DMS153 (cell line): ENCODE results near the gene PPP2R5C.

Experiments
- DNase-seq: peaks from one replicate; lab custom pipeline; 2025; lab: John Stamatoyannopoulos, UW

Gene PPP2R5C

GRCh38 chr14:101865288-101865687, 103.8 kb downstream of the PPP2R5C start:
- no peak for DNase-seq

- DNase-seq = no peak
These were observed 106.3 kb downstream of the PPP2R5C start for GRCh38 chr14:101867854-101868253.

GRCh38 chr14:101869217-101869616, 107.7 kb downstream of the PPP2R5C start:
- DNase-seq = no peak

DNA sequence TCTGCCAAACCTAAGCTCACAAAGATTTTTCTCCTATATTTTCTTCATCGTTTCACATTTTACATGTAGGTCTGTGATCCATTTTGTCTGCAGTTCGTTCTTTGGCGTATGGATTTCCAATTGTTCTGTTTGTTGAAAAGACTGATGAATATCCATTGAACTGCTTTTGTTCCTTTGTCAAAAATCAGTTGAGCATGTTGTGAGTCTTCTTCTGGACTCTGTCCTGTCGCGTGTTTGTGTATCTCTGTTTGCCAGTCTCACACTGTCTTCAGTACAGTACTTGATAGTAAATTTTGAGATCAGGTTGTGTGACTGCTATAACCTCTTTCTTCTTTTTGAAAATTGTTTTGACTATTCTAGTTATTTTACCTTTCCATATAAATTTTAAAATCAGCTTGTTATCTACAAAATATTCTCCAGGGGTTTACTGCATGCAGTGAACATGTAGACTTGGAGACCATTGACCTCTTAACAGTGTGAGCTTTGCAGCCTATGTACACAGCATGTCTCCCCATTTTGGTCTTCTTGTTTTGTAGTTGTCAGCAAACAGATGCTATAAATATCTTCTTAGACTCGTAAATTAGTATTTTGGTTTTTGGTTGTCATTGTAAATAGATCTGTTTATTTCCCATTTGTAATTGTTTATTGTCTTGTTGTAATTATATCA, 108.9 kb downstream of the PPP2R5C start:
- DNase-seq = no peak

DNA sequence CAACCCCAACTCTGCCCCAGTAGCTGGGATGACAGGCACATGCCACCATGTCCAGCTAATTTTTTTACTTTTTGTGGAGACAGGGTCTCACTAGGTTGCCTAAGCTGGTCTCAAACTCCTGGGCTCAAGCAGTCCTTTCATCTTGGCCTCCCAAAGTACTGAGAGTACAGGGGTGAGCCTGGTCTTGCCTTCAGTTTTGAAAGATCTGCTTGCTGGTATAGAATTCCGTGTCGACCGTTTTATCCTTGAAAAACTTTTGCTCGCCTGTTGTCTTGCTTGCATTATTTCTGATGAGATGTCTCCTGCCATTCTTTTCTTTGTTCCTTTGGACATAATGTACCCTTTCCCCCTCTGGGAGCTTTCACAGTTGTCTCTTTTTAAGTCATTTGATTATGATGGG, 110.8 kb downstream of the PPP2R5C start:
- DNase-seq = no peak

DNA sequence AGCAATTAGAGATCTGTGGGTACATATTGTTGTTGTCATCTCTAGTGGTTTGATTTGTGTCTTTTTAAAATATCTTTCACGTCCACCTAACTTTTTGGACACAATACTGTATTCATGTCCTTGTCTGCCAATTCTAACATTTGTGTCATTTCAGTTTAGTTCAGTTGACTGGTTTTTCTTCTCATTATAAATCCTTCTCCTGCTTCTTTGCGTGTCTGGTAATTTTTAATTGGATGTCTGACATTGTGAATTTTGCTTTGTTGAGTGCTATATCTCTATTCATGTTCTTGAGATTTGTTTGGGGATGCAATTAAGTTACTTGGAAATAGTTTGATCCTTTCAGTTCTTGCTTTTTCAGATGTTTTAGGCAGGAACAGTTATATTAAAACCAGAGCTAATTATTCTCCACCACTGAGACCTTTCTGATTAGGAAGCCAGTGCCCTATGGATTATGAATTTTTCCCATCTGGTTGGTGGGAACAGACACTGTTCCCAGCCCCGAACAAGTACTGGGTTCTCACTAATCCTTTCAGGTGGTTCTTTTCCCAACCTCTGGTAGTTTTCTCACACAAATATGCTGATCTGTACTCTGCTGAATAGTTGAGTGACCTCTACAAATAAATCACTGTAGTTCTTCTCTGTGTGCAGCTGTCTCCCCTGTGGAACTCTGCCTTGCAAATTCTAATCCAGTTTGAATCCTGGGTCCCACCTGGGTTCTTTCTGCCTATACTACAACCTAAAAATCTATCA, 111.7 kb downstream of the PPP2R5C start:
- DNase-seq = no peak

DNA sequence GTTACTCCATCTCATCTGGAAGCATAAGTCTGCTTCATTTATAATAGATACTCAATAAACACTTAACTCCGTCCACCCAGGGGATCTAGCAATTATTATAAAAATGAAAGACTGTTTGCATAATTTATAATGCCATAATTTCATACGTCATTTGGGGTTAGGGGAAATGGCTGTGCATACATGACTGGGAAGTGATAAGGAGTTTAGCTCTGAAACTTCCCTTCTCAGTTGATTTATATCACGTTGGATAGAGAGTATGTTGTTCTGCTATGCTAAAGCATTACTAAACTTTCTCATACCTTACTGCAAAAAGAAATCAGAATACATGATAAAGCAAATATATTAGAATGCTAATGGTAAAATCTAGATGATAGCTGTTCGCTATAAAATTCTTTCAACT, 112.5 kb downstream of the PPP2R5C start:
- DNase-seq = no peak

- no peak for DNase-seq
These were observed 113.7 kb downstream of the PPP2R5C start for GRCh38 chr14:101875041-101875726.

- no peak for DNase-seq
These were observed 114.4 kb downstream of the PPP2R5C start for GRCh38 chr14:101875727-101876554.

GRCh38 chr14:101876555-101876938, 115.0 kb downstream of the PPP2R5C start:
- no peak for DNase-seq

DNA sequence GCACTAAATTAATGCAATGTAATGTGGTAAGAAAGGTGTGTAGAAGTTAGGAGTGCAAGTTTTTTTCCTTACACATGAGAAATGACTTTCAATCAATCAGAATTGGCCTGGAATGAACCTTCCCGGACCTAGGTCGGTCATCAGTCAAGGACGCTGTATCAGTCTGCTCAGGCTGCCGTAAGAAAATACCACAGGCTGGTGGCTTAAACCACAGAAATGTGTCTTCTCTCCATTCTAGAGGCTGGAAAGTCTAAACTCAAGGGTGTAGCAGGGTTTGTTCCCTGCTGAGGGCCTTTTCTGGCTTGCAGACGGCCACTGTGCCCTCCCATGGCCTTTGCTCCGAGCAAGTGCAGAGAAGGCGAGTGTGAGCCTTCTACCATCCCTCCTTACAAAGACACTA, 116.3 kb downstream of the PPP2R5C start:
- no peak for DNase-seq

DNA sequence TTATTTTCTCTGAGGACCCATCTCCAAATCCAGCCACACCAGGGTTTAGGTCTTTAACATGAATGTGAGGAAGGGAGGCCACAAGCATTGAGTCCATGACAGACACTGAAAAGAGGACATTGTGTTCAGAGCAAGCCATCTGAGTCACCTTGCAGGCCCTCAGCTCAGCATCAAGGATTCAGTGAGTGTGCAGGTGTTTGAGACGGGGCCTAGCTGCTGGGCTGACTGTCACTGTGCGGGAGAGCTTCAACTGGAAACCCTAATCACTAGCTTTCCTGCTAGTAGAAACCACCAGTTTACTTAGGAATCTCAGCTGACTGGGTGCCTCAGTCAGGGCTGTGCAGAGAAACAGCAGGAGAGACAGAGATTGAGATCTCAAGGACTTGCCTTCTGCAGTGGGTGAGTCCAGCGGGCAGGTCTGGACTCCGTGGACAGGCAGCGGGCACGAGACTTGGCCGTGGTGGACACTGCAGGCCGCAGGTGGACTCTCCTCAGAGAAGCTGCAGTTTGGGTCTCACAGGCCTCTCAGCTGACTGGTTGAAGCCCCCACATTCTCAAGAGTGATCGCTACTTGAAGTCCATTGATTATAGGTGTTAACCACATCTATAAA, 116.8 kb downstream of the PPP2R5C start:
- no peak for DNase-seq

GRCh38 chr14:101878822-101879528, 117.5 kb downstream of the PPP2R5C start:
- DNase-seq = no peak

- DNase-seq = no peak
These were observed 118.2 kb downstream of the PPP2R5C start for GRCh38 chr14:101879529-101880336.

DNA sequence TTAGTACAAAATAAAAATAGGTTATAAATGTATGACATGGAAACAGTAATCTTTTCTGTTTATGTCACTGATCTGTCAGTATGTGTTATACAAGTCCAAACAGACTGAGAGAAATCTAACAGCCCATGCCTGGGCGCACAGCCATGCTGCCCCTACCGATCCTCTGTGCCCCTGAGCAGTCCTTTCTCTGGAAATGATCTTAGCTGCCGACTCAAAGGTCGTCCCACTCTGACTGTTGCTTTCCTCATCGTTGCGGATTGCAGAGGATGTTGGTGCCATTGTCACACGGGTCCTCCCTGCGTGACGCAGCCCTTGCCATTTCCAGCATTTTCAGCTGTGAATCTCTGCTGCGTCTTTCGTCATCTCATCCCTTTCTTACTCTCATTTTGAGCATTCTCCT, 119.9 kb downstream of the PPP2R5C start:
- DNase-seq = no peak

- DNase-seq = no peak
These were observed 120.8 kb downstream of the PPP2R5C start for GRCh38 chr14:101882141-101882935.

GRCh38 chr14:101884089-101884933, 122.8 kb downstream of the PPP2R5C start:
- no peak for DNase-seq

DNA sequence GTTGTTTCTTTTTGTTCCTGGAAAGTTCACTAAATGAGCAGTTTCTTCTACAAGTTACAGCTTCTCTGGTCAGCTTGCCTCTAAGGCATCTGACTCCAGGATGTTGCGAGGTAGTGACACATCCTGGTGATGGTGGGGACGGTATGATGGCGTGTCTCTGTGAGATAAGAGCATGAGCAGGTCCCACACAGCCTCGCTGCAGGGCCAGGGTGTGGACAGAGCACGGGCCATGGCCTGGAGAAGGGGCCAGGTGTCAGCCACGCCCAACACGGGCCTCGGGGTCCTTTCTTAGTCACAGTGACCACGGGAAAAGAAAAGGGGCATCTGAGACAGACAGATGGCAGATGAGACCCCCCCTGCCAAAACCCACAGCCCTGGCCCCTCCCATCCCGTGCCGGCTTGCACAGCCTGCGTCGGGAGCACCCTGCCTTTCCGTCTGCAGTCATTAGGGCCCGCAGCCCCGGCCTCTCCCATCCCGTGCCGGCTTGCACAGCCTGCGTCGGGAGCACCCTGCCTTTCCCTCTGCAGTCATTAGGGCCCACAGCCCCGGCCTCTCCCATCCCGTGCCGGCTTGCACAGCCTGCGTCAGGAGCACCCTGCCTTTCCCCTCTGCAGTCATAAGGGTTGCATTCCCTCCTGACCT, 123.5 kb downstream of the PPP2R5C start:
- no peak for DNase-seq
